NCI-H446 treated with DMSO at 0.1 percent for 48 hours (cell line): Measurements from ENCODE around the gene MAP4K4.

ENCODE experiments used
- DNase-seq: peaks from one replicate; lab custom pipeline; 2025; lab: John Stamatoyannopoulos, UW

Gene MAP4K4

GRCh38 chr2:101869527-101869926 lies 172.0 kb downstream of the MAP4K4 start:
- DNase-seq: no peak

GRCh38 chr2:101870444-101870843 lies 172.9 kb downstream of the MAP4K4 start:
- no peak for DNase-seq

GRCh38 chr2:101871480-101871879 lies 174.0 kb downstream of the MAP4K4 start:
- no peak for DNase-seq

- DNase-seq: no peak
Measured at GRCh38 chr2:101872480-101872879, 175.0 kb downstream of the MAP4K4 start.

- DNase-seq: no peak
Measured at GRCh38 chr2:101873543-101873942, 176.0 kb downstream of the MAP4K4 start.

- no peak for DNase-seq
Measured at GRCh38 chr2:101874069-101874468, 176.6 kb downstream of the MAP4K4 start.

GRCh38 chr2:101879466-101879865 lies 182.0 kb downstream of the MAP4K4 start:
- no peak for DNase-seq

- no peak for DNase-seq
Measured at GRCh38 chr2:101881131-101881530, 183.6 kb downstream of the MAP4K4 start.

GRCh38 chr2:101882769-101883307 lies 185.3 kb downstream of the MAP4K4 start:
- DNase-seq: no peak

GRCh38 chr2:101883860-101884259 lies 186.4 kb downstream of the MAP4K4 start:
- DNase-seq: no peak

- DNase-seq: no peak
Measured at GRCh38 chr2:101884423-101884822, 186.9 kb downstream of the MAP4K4 start.

- DNase-seq: no peak
Measured at GRCh38 chr2:101887328-101887727, 189.8 kb downstream of the MAP4K4 start.

GRCh38 chr2:101889460-101890098 lies 192.1 kb downstream of the MAP4K4 start:
- DNase-seq: no peak

GRCh38 chr2:101892377-101892776 lies 194.9 kb downstream of the MAP4K4 start:
- no peak for DNase-seq

GRCh38 chr2:101893681-101894381 lies 196.3 kb downstream of the MAP4K4 start:
- DNase-seq: no peak

- DNase-seq: no peak
Measured at GRCh38 chr2:101895039-101895438, 197.5 kb downstream of the MAP4K4 start.

- DNase-seq: no peak
Measured at GRCh38 chr2:101895819-101896322, 198.4 kb downstream of the MAP4K4 start.

GRCh38 chr2:101897301-101897700 lies 199.8 kb downstream of the MAP4K4 start:
- no peak for DNase-seq

- no peak for DNase-seq
Measured at GRCh38 chr2:101899265-101899664, 201.8 kb downstream of the MAP4K4 start.

GRCh38 chr2:101899871-101900270 lies 202.4 kb downstream of the MAP4K4 start:
- DNase-seq: no peak

GRCh38 chr2:101900375-101900774 lies 202.9 kb downstream of the MAP4K4 start:
- DNase-seq: no peak

GRCh38 chr2:101901241-101901640 lies 203.7 kb downstream of the MAP4K4 start:
- no peak for DNase-seq

GRCh38 chr2:101902169-101902568 lies 204.7 kb downstream of the MAP4K4 start:
- no peak for DNase-seq
